ENCODE measurements around the gene ARFGEF3. TPM values are rescaled to one million over a fixed set of nuclear protein-coding genes. Genes with fewer than 3 reads are reported as not detected.

ARFGEF3 gene
- total and polyA plus RNA-seq, 4 donors = 0.06 to 0.33 (median 0.16) TPM

DNA sequence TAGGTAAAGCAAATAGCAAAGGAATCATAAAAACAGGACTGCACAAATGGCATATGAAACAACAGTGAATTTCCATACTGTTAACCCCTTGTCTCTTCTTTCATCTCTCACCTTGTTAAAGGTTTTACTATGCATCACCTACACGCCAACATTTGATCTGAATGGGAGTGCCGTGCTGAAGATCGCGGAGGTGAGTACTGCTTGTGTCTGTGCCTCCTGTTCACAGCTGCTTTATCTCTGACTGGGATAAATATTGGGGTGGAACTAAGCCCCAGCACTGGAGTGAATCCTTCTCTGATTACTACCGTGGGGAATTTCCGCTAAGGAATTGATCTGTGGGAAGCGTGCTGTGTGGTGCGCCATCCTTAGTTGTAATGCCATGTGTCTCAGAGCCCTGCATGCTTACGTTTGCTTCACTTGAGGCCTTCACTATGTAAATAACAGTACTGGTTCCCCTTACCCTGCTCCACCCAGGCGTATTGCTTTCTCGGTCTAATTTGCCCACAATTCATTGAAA, 68.0 kb downstream of the ARFGEF3 start:
- Histone ChIP-seq H3K36me3 (ENCODE audit: control insufficient read depth in 4 of 4, insufficient read depth in 3 of 4, low read depth in 1 of 4, low read length in 3 of 4) (no peaks in the 10 kb centered on the region), H3K9me3 (ENCODE audit: control insufficient read depth in 4 of 4, low read length in 3 of 4) (no peaks in the 10 kb centered on the region), H3K9ac (ENCODE audit: low read depth in 1 of 2, low read length in 2 of 2) (no peak overlapping the region), H3K27me3 (ENCODE audit: control insufficient read depth in 4 of 4, insufficient read depth in 4 of 4, low read length in 3 of 4) (no peaks in the 10 kb centered on the region), H3K4me3 (ENCODE audit: low read depth in 1 of 3, low read length in 3 of 3) (no peak overlapping the region), H3K27ac (ENCODE audit: low read depth in 1 of 2, low read length in 2 of 2) (no peak overlapping the region), H3K4me1 (ENCODE audit: control insufficient read depth in 4 of 4, insufficient read depth in 4 of 4, low read length in 3 of 4) (peaks cover 0 to 4% (median 0%) of the 10 kb centered on the region in 4 donors)
- WGBS = 93% methylated on average over 11 of the region's 11 CpGs
- no peak for DNase-seq (ENCODE audit: low spot score)
- TF ChIP-seq JUND (IDR thresholded peaks at IDR 0.05) = no peak

DNA sequence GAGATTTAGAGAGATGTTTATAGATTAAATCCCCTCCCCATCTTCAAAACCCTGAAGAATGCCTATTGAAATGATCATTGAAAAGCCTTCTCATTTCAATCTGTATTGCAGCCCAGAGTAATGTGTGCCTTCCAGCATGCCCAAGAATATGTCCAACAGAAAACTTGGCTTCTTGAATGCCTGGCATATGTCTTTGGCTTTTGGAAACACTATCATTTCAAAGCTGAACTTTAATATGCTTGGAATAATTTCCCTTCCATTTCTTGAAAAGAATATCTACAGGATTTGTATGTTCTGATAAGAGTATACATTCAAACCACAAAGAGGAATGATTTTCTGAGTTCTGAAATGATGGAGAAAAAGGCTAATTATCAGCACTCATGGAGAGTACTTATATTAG, 68.5 kb downstream of the ARFGEF3 start:
- no peaks in the 10 kb centered on the region for H3K36me3 ChIP-seq (ENCODE audit: control insufficient read depth in 4 of 4, insufficient read depth in 3 of 4, low read depth in 1 of 4, low read length in 3 of 4)
- peaks cover 0 to 4% (median 0%) of the 10 kb centered on the region in 4 donors for H3K4me1 ChIP-seq (ENCODE audit: control insufficient read depth in 4 of 4, insufficient read depth in 4 of 4, low read length in 3 of 4)
- no peak overlapping the region for H3K4me3 ChIP-seq (ENCODE audit: low read depth in 1 of 3, low read length in 3 of 3)
- TF ChIP-seq RAD21 (IDR thresholded peaks at IDR 0.05) = no peak
- TF ChIP-seq, protein P1, sequence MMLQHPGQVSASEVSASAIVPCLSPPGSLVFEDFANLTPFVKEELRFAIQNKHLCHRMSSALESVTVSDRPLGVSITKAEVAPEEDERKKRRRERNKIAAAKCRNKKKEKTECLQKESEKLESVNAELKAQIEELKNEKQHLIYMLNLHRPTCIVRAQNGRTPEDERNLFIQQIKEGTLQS (IDR thresholded peaks at IDR 0.05) = no peak
- no peak for TF ChIP-seq JUND (IDR thresholded peaks at IDR 0.05)
- TF ChIP-seq GABPA (IDR thresholded peaks at IDR 0.05 in 1 of 2, conservative IDR thresholded peaks at IDR 0.05 in 1 of 2) = no peak
- no peak for TF ChIP-seq HNF4G (IDR thresholded peaks at IDR 0.05)
- no peak for TF ChIP-seq SP1 (IDR thresholded peaks at IDR 0.05)
- no peak for TF ChIP-seq NR2F2 (IDR thresholded peaks at IDR 0.05)
- TF ChIP-seq, protein P2, sequence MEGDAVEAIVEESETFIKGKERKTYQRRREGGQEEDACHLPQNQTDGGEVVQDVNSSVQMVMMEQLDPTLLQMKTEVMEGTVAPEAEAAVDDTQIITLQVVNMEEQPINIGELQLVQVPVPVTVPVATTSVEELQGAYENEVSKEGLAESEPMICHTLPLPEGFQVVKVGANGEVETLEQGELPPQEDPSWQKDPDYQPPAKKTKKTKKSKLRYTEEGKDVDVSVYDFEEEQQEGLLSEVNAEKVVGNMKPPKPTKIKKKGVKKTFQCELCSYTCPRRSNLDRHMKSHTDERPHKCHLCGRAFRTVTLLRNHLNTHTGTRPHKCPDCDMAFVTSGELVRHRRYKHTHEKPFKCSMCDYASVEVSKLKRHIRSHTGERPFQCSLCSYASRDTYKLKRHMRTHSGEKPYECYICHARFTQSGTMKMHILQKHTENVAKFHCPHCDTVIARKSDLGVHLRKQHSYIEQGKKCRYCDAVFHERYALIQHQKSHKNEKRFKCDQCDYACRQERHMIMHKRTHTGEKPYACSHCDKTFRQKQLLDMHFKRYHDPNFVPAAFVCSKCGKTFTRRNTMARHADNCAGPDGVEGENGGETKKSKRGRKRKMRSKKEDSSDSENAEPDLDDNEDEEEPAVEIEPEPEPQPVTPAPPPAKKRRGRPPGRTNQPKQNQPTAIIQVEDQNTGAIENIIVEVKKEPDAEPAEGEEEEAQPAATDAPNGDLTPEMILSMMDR (IDR thresholded peaks at IDR 0.05; ENCODE audit: low read depth, low read length, missing input control) = no peak
- no peak for TF ChIP-seq RXRA (IDR thresholded peaks at IDR 0.05)
- TF ChIP-seq, protein P3, sequence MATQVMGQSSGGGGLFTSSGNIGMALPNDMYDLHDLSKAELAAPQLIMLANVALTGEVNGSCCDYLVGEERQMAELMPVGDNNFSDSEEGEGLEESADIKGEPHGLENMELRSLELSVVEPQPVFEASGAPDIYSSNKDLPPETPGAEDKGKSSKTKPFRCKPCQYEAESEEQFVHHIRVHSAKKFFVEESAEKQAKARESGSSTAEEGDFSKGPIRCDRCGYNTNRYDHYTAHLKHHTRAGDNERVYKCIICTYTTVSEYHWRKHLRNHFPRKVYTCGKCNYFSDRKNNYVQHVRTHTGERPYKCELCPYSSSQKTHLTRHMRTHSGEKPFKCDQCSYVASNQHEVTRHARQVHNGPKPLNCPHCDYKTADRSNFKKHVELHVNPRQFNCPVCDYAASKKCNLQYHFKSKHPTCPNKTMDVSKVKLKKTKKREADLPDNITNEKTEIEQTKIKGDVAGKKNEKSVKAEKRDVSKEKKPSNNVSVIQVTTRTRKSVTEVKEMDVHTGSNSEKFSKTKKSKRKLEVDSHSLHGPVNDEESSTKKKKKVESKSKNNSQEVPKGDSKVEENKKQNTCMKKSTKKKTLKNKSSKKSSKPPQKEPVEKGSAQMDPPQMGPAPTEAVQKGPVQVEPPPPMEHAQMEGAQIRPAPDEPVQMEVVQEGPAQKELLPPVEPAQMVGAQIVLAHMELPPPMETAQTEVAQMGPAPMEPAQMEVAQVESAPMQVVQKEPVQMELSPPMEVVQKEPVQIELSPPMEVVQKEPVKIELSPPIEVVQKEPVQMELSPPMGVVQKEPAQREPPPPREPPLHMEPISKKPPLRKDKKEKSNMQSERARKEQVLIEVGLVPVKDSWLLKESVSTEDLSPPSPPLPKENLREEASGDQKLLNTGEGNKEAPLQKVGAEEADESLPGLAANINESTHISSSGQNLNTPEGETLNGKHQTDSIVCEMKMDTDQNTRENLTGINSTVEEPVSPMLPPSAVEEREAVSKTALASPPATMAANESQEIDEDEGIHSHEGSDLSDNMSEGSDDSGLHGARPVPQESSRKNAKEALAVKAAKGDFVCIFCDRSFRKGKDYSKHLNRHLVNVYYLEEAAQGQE (IDR thresholded peaks at IDR 0.05) = no peak
- no peak for TF ChIP-seq HNF4A (conservative IDR thresholded peaks at IDR 0.05)
- no peak for TF ChIP-seq FOXA2 (IDR thresholded peaks at IDR 0.05)
- no peak for TF ChIP-seq EGR1 (IDR thresholded peaks at IDR 0.05; ENCODE audit: low read depth in 2 of 2)
- no peak for TF ChIP-seq FOXA1 (IDR thresholded peaks at IDR 0.05)
- no peak for TF ChIP-seq TAF1 (conservative IDR thresholded peaks at IDR 0.05)
- no peak for TF ChIP-seq YY1 (IDR thresholded peaks at IDR 0.05)
- TF ChIP-seq, protein P4, sequence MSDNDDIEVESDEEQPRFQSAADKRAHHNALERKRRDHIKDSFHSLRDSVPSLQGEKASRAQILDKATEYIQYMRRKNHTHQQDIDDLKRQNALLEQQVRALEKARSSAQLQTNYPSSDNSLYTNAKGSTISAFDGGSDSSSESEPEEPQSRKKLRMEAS (IDR thresholded peaks at IDR 0.05) = no peak
- TF ChIP-seq, protein P5, sequence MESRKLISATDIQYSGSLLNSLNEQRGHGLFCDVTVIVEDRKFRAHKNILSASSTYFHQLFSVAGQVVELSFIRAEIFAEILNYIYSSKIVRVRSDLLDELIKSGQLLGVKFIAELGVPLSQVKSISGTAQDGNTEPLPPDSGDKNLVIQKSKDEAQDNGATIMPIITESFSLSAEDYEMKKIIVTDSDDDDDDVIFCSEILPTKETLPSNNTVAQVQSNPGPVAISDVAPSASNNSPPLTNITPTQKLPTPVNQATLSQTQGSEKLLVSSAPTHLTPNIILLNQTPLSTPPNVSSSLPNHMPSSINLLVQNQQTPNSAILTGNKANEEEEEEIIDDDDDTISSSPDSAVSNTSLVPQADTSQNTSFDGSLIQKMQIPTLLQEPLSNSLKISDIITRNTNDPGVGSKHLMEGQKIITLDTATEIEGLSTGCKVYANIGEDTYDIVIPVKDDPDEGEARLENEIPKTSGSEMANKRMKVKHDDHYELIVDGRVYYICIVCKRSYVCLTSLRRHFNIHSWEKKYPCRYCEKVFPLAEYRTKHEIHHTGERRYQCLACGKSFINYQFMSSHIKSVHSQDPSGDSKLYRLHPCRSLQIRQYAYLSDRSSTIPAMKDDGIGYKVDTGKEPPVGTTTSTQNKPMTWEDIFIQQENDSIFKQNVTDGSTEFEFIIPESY (IDR thresholded peaks at IDR 0.05) = no peak
- DNase-seq (ENCODE audit: low spot score) = no peak
- H3K27me3 ChIP-seq (ENCODE audit: control insufficient read depth in 4 of 4, insufficient read depth in 4 of 4, low read length in 3 of 4) = no peaks in the 10 kb centered on the region
- no peak overlapping the region for H3K27ac ChIP-seq (ENCODE audit: low read depth in 1 of 2, low read length in 2 of 2)
- H3K9ac ChIP-seq (ENCODE audit: low read depth in 1 of 2, low read length in 2 of 2) = no peak overlapping the region
- H3K9me3 ChIP-seq (ENCODE audit: control insufficient read depth in 4 of 4, low read length in 3 of 4) = no peaks in the 10 kb centered on the region
